Mammary epithelial cell (primary cell): ENCODE measurements around the gene GTF3C2.

Experiments
- CTCF ChIP-seq, 2 donors: IDR thresholded peaks in 1 of 2; conservative IDR thresholded peaks in 1 of 2; 2 replicates each; pipeline ENCODE4 v1.5.1; 2011 to 2012; ENCODE audit warnings: inconsistent platforms in 2 of 2, low read length in 2 of 2, mild to moderate bottlenecking in 2 of 2, control low read depth in 1 of 2, low read depth in 1 of 2; ENCODE audit not compliant: insufficient read depth in 1 of 2; ENCODE audit errors: extremely low read depth in 1 of 2
- EZH2 ChIP-seq: IDR thresholded peaks from 2 replicates; pipeline ENCODE4 v1.6.1; 2012; ENCODE audit warnings: low read length, inconsistent platforms, borderline replicate concordance

- TF ChIP-seq CTCF (conservative IDR thresholded peaks at IDR 0.05 in 1 of 2, IDR thresholded peaks at IDR 0.05 in 1 of 2; ENCODE audit: extremely low read depth in 1 of 2, insufficient read depth in 1 of 2, low read depth in 1 of 2, low read length in 2 of 2): no peak
- no peak for TF ChIP-seq EZH2
Measured at GRCh38 chr2:27356382-27357181, at the start of gene GTF3C2.
